HG02852 (cell line): Measurements from ENCODE around the gene CLDN9.
"Not testable (repeated sequence)": the region's sequence is repeated elsewhere in the genome, so short reads cannot be mapped to it uniquely, and the experiment has no call there.

ENCODE experiments used
- ATAC-seq: cut with Tn5 transposase; IDR thresholded peaks from one replicate; pipeline ENCODE4 v1.9.1; 2021; ENCODE audit warnings: mild to moderate bottlenecking, moderate library complexity; ENCODE audit not compliant: unreplicated experiment

The CLDN9 gene

GRCh38 chr16:3052571-3053329, 40.0 kb downstream of the CLDN9 start:
- not testable (repeated sequence) for ATAC-seq

- not testable (repeated sequence) for ATAC-seq
Observed at GRCh38 chr16:3053330-3053710, 40.6 kb downstream of the CLDN9 start.

- no peak for ATAC-seq
Observed at GRCh38 chr16:3054965-3055733, 42.4 kb downstream of the CLDN9 start.

GRCh38 chr16:3055734-3056115, 43.0 kb downstream of the CLDN9 start:
- ATAC-seq, result not testable (repeated sequence)

GRCh38 chr16:3056336-3057180, 43.8 kb downstream of the CLDN9 start:
- ATAC-seq, result no peak

- no peak for ATAC-seq
Observed at GRCh38 chr16:3057181-3058138, 44.7 kb downstream of the CLDN9 start.

- peak; percentile 40 for ATAC-seq
Observed at GRCh38 chr16:3058139-3059030, 45.7 kb downstream of the CLDN9 start.

GRCh38 chr16:3059041-3059722, 46.5 kb downstream of the CLDN9 start:
- ATAC-seq, result peak; percentile 72

GRCh38 chr16:3059723-3060242, 47.1 kb downstream of the CLDN9 start:
- ATAC-seq, result no peak

- ATAC-seq, result no peak
Observed at GRCh38 chr16:3060339-3061127, 47.8 kb downstream of the CLDN9 start.

GRCh38 chr16:3062553-3062952, 49.8 kb downstream of the CLDN9 start:
- ATAC-seq, result no peak

GRCh38 chr16:3063625-3064386, 51.1 kb downstream of the CLDN9 start:
- no peak for ATAC-seq
